Measurements from ENCODE around the gene DNASE2.

The DNASE2 gene

DNA sequence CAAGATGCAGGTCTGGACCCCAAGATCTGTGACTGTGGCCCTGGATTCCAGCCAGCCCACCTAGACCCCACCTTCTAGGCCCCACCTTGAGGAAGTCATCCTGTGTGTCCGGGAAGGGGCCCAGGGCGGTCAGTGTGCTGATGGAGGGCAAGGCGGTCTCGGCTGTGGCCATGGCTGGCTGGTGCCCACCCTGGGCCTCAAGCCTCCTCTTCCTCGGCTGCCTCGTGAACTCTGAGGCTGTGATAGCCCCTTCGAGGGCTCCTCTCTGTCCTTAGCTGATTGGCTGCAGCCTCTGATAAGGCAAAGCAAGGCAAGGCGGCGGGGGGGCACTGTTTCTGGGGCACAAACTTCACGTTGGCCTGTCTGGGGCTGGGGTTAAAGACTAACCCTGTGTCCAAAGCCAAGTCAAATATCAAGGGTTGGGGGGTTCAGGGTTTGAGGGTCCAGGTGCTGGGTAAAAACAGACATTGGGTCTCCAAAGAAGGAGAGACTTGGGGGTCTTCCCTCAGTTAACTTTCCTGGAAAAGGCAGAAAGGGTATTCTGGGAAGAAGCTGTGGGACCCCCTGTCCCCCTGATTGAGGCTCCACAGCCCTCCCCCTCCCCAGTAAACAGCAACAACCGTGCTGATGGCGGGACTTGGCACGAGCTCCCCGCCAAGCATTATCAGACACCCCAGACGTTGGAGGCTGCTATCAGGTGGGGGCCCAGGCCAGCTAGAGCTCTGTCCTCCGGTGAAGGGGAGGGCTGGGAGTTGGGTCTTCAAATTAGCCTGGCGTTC, 5.9 kb upstream of the DNASE2 start, which contains the start of gene KLF1:
TSS of gene KLF1 (minus strand) at position 233 of the 779 bp plus-strand sequence. CDS start at position 172, 61 bp downstream.
- in situ Hi-C loops (cut with MboI; ENCODE audit: low sequenced_read_pairs), result no loop called here

DNA sequence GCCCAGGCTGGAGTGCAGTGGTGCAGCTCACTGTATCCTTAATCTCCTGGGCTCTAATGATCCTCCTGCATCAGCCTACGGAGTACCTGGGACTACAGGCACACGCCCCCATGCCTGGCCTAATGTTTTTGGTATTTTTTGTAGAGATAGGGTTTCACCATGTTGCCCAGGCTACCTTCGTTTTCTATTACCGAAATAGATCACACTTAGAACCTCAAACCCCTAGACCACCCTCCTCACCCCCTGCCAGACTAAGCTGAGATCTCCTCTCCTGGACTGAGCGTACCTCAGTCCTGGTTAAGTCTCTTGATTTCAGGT, 5.4 kb upstream of the DNASE2 start:
- in situ Hi-C loops (cut with MboI; ENCODE audit: low sequenced_read_pairs), result no loop called here

DNA sequence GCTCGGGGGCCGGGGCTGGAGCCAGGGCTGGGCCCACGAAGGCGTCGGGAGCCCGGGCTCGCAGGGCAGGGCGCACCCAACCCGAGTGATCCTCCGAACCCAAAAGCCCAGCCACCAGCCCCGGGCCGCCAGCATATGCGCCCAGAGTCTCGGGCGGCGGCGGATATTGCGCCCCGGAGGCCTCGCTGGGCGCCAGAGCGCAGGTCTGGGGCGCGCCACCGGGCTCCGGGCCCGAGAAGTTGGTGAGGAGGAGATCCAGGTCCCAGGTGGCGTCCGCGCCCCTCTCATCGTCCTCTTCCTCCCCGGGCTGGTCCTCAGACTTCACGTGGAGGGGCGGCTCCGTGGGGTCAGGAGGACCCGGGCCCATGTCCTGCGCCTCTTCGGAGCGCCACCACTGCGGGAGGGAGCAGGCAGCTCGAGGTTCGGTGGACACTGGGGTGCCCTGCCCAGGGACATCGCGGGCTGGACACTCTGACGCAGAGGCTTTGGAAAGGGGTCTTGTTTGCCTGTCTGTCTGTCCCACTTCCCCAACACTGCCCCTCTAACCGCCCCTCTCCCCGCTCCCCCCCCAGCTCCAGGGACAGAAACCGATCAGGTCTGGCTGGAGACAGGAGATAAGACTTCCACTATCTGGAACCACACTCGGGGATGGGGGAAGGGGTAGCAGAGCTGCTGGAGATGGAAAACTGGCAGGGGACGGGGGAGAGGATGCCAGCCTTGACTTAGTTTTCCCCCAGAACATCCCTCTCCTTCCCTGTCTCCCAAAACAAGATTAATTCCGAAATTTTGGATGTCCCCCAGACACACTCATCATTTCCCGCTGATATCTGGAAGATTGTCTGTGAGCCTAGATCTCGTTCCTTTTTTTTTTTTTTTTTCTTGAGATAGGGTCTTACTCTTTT, 4.8 kb upstream of the DNASE2 start:
- in situ Hi-C loops (cut with MboI; ENCODE audit: low sequenced_read_pairs), result no loop called here

DNA sequence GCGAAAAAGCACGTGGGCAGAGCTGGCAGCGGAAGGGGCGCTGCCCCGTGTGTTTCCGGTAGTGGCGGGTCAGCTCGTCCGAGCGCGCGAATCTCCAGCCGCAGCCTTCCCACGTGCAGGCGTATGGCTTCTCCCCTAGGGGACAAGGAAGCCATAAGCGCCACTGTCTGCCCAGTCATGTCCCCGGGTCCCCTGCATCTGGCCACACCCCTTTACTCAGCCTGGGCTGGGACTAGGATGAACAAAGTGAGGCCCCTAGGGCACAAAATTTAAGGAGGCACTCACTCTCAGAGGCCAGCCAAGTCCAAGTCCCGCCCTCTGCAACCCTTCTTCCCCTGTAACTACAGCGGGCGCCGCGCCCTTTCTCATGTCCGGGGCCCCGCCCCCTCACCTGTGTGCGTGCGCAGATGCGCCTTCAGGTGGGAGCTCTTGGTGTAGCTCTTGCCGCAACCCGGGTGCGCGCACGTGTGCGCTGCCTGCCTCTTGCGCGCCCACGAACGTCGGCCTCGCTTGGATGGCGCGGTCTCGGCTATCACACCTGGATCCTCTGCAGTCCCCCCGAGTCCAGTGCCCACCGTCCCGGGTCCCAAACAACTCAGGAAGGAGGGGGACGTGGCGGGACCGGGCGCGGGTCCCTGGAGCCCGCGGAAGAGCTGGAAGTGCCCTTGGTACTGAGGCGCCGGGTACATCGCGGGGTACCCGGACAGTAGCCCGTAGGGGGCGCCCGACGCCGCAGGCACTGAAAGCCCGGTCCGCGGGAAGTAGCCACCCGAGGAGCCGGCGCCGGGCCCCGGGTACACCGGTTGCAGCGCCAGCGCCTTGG, 3.9 kb upstream of the DNASE2 start:
- in situ Hi-C loops (cut with MboI; ENCODE audit: low sequenced_read_pairs), result no loop called here

DNA sequence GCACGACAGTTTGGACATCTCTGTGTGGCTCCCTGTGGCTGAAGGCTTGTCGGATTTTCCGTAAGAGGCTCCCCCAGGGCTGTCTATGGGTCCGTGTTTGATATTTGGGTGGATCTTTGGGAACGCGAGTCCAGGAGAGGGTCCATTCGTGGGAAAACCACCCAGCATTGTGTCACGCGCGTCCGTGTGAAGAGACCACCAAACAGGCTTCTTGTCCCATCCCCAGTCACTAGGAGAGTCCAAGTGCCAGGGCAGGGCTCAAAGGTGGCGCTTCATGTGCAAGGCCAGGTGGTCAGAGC, 3.3 kb upstream of the DNASE2 start:
- in situ Hi-C loops (cut with MboI; ENCODE audit: low sequenced_read_pairs), result no loop called here

DNA sequence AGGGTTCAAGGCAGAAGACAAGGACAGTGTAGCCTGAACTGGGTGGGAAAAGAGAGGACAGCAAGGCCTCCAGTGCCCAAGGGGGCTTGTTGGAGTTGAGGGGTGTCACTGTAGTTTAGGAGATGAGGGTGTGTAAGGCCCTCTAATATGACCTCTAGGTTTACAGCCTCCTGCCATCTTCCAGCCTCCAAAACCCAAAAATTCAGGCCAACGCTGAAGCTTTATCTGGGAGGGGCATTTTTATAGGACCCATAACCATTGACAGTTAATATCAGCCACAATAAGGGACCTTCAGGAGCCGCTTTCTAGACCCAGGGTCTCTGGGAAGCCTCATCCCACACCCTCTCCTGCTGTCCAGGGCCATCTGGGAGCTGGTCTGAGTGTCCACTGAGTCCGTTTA, 3.0 kb upstream of the DNASE2 start:
- in situ Hi-C loops (cut with MboI; ENCODE audit: low sequenced_read_pairs), result no loop called here

DNA sequence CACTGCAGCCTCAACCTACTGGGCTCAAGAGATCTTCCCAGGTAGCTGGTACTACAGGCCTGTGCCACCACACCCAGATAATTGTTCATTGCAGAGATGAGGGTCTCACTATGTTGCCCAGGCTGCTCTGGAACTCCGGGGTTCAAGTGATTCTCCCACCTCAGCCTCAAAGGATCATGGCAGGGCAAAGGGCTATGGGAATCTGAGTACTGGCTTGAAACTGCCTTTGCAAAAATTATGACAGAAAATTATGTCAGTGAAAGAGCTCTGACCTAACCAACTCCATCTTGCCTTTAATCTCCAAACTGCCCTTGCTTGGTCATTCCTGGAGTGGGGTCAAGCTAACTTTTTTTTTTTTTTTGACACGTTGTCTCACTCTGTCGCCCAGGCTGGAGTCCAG, 1.3 kb upstream of the DNASE2 start:
- in situ Hi-C loops (cut with MboI; ENCODE audit: low sequenced_read_pairs), result no loop called here

DNA sequence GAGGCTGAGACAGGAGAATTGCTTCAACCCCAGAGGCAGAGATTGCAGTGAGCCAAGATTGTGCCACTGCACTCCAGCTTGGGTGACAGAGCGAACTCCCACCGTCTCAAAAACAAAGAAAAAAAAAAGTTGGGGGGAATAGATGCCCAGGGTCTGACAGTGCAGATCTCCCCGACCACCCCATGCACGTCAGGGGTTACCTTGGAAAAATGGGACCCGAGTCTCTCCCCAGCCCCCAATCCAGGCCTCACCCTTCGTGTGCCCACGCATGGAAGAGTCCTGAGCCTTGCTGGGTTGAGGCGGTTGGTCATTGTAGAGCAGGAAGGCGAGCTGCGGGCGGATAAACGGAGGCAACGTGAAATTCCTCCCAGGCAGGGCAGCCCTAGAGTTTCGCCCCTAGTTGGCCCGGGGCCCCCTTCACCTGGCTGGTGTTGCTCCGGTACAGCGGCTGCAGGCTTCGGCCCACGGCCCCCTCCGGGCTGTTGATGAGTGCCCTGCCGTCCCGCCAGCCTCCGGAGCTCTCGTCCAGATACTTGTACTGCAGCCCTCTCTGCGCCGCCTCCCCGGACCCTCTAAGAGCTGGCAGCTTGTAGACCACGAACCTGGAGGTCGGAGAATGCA, 588 bp downstream of the DNASE2 start:
- in situ Hi-C loops (cut with MboI; ENCODE audit: low sequenced_read_pairs), result no loop called here

DNA sequence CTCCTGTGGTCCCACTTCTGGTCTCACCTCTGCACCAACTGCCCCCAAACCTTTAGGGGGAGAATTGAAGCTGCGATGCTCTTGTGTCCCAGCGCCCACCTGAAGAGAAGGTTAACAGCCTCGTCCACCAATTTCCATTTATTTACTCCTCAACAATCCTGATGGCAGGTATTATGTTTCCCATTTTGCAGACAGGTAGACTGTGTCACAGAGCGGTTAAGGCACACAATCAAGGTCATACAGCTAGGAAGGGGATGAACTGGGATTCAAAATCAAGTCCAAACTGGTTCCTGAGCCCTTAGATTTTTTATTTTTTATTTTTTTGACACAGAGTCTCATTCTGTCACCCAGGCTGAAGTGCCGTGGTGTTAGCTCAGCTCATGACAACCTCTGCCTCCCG, 6.2 kb downstream of the DNASE2 start:
- in situ Hi-C loops (cut with MboI; ENCODE audit: low sequenced_read_pairs), result no loop called here

DNA sequence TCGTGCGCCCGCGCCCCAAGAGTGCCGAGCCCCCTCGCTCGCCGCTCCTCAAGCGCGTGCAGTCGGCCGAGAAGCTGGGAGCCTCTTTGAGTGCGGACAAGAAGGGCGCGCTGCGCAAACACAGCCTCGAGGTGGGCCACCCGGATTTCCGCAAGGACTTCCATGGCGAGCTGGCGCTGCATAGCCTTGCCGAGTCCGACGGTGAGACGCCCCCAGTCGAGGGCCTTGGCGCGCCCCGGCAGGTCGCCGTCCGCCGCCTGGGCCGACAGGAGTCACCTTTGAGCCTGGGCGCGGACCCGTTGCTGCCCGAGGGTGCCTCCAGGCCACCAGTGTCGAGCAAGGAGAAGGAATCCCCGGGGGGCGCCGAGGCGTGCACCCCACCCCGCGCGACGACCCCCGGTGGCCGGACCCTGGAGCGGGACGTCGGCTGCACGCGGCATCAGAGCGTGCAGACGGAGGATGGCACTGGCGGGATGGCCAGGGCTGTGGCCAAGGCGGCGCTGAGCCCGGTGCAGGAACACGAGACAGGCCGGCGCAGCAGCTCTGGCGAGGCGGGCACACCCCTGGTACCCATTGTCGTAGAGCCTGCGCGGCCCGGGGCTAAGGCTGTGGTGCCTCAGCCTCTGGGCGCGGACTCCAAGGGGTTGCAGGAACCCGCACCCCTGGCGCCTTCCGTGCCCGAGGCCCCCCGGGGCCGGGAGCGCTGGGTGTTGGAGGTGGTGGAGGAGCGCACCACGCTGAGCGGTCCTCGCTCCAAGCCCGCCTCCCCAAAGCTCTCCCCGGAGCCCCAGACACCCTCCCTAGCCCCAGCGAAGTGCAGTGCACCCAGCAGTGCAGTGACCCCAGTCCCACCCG, 7.1 kb downstream of the DNASE2 start:
- in situ Hi-C loops (cut with MboI; ENCODE audit: low sequenced_read_pairs), result no loop called here

DNA sequence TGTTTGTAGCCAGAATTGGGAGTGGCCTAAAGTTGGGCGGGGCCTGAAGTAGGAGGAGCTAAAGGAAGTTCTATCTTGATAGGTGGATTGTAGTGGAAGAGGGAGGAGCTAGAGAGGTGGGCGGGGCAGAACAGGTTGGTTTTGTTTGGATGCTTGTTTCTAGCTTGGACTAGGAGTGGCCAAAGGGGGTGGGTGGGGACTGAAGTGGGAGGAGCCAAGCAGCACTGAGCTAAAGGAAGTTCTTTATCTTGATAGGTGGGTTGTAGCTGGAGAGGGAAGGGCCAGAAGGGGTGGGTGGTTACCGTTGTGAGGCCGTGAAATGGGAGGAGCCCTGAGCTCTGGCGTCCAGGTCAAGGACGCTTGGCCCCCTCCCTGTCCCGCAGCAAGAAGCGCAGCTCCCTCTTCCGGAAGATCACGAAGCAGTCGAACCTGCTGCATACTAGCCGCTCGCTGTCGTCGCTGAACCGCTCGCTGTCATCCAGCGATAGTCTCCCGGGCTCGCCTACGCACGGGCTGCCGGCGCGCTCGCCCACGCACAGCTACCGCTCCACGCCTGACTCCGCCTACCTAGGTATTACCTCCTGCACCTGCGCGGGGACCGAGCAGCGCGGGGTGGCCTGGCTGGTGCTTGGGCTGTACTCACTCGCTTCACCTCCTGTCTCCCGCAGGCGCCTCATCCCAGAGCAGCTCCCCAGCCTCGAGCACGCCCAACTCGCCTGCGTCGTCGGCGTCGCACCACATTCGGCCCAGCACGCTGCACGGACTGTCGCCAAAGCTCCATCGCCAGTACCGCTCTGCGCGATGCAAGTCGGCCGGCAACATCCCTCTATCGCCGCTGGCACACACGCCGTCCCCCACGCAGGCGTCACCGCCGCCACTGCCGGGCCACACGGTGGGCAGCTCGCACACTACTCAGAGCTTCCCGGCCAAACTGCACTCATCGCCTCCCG, 8.0 kb downstream of the DNASE2 start:
- in situ Hi-C loops (cut with MboI; ENCODE audit: low sequenced_read_pairs), result no loop called here

DNA sequence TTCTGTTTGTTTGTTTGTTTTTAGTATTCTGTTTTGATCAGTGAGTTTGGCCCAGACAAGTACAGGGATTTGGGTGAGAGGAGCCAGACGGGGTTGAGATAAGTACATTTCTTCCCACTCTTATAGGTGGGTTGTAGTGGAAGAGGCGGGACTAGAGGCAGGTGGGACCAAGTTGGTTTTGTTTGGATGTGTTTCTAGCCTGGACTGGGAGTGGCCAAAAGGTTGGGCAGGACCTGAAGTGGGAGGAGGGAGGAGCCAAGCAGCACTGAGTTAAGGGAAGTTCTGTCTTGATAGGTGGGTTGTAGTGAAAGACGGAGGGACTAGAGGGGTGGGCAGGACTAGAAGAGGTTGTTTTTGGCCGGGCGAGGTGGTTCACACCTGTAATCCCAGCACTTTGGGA, 9.0 kb downstream of the DNASE2 start:
- in situ Hi-C loops (cut with MboI; ENCODE audit: low sequenced_read_pairs), result no loop called here

DNA sequence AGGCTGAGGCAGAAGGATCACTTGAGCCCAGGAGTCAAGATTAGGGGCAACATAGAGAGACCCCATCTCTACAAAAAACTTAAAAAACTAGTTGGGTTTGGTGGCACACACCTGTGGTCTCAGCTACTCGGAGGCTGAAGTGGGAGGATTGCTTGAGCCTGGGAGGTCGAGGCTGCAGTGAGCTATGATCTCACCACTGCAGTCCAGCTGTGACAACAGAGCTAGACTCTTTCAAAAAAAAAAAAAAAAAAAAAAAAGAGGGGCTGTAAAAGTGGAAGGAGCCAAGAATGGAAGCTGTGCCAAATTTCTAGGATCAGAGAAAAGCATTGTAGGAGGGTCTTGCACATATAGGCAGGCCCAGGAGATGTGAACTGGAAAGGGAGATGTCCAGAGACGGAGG, 9.6 kb downstream of the DNASE2 start:
- in situ Hi-C loops (cut with MboI; ENCODE audit: low sequenced_read_pairs), result no loop called here

DNA sequence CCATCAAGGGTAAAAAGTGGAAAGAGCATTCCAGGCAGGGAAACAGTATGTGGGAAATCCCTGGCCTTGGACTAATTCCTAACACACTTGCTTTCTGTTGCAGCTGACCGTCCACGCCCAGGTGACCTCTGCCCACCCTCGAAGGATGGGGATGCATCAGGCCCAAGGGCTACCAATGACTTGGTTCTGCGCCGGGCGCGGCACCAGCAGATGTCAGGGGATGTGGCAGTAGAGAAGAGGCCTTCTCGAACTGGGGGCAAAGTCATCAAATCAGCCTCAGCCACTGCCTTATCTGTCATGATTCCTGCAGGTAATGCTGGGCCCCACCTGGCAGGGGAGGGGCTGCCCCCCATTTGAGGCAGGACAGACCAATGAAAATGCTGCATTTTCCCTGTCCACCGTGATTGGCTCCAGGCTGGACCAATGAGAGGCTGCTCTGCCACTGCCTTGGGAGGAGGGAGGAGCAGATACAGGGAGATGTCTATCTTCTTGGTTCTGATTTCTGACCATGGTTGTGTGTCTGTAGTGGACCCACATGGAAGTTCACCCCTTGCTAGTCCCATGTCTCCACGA, 12.6 kb downstream of the DNASE2 start:
- in situ Hi-C loops (cut with MboI; ENCODE audit: low sequenced_read_pairs), result no loop called here

DNA sequence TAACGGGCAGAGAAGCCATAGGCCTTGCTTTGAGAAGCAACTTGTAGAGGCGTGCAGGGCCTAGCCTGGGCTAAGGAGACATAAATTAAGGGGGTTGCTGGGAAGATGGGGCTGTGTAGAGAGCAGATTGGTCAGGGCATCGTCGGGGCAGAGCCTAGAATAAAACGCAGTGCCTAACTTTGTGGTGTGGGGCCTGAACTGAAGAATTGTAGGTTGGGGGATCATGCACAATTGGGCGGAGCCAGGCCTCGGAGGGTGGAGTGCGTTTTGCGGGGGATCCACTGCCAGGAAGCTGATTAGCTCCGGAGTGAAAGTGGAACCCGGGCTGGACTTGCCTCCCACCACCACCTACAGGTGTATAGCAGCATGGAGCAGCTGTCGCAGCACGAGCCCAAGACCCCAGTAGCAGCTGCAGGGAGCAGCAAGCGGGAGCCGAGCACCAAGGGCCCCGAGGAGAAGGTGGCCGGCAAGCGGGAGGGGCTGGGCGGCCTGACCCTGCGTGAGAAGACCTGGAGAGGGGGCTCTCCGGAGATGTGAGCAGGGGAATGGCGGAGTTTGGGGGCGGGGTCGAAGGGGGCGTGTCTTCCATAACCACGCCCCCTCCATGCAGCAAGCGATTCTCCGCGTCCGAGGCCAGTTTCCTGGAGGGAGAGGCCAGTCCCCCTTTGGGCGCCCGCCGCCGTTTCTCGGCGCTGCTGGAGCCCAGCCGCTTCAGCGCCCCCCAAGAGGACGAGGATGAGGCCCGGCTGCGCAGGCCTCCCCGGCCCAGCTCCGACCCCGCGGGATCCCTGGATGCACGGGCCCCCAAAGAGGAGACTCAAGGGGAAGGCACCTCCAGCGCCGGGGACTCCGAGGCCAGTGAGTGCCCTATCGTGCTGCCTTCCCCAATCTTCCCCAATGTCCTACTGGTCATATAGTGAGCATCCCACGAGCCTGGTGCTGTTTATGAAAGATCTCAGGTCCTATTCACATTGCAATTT, 13.8 kb downstream of the DNASE2 start:
- in situ Hi-C loops (cut with MboI; ENCODE audit: low sequenced_read_pairs), result no loop called here

DNA sequence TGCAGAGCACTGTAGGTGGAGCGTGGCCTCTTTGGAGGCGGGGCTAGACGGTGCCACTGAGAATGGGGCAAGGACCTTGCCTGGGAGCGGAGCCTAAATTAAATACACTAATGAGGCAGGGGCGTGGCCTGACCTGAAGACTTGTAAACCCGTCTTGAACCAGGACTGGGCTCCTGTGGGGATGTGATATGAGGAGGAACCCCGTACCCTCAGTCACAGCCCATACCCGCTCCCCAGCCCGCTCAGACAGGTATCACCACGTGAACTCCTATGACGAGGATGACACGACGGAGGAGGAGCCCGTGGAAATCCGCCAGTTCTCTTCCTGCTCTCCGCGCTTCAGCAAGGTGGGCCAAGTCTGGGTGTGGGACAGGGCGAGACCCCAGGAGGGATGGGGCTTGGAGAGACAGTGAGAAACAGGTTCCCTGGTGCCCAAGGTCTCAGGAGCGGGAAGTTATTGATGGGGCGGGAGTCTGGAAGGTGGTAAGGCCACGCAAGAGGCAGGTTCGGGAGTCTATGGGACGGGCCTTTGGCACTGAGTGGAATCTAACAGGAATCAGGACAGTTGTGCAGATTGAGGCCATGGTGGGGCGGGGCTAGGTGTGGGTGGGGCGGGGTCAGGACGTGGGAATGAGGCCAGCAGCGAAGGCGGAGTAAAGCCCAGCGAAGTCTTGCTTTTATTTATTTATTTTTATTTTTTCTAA, 14.7 kb downstream of the DNASE2 start:
- in situ Hi-C loops (cut with MboI; ENCODE audit: low sequenced_read_pairs), result no loop called here
